Osteoblast (primary cell): ENCODE measurements around the gene COL16A1. TPM values are rescaled to one million over a fixed set of nuclear protein-coding genes. Genes with fewer than 3 reads are reported as not detected.

Experiments used
- DNase-seq: peaks from one replicate; pipeline ENCODE4 v3.0.0; 2011; ENCODE audit warnings: low spot score, mixed read lengths; ENCODE audit not compliant: insufficient read length; ENCODE audit errors: missing footprints
- H2AFZ ChIP-seq: 2 replicates; pipeline ENCODE4 v1.6.0; 2011; ENCODE audit warnings: mild to moderate bottlenecking, low read length
- H3K27ac ChIP-seq: 2 replicates; pipeline ENCODE4 v1.5.1; 2011; ENCODE audit warnings: mild to moderate bottlenecking, low read depth, low read length, moderate library complexity
- H3K27me3 ChIP-seq: 2 replicates; pipeline ENCODE4 v1.6.0; 2012; ENCODE audit warnings: mild to moderate bottlenecking, control low read depth, inconsistent platforms, low read length, moderate library complexity; ENCODE audit not compliant: insufficient read depth
- H3K36me3 ChIP-seq: 2 replicates; pipeline ENCODE4 v1.5.1; 2011; ENCODE audit warnings: mild to moderate bottlenecking, low read length, control low read depth, moderate library complexity; ENCODE audit not compliant: insufficient read depth
- H3K4me1 ChIP-seq: 2 replicates; pipeline ENCODE4 v1.5.1; 2011; ENCODE audit warnings: mild to moderate bottlenecking, low read length, control low read depth, moderate library complexity; ENCODE audit not compliant: insufficient read depth
- H3K4me2 ChIP-seq: 2 replicates; pipeline ENCODE4 v1.6.0; 2011; ENCODE audit warnings: mild to moderate bottlenecking, low read length; ENCODE audit not compliant: insufficient read depth
- H3K4me3 ChIP-seq: fragments of 200-600 bp; sonication (generic); 3 replicates; pipeline ENCODE4 v1.5.1; 2012; ENCODE audit warnings: mild to moderate bottlenecking, low read length, inconsistent platforms; ENCODE audit not compliant: insufficient read depth
- H3K79me2 ChIP-seq: 2 replicates; pipeline ENCODE4 v1.6.0; 2012; ENCODE audit warnings: mild to moderate bottlenecking, low read length, control low read depth, inconsistent platforms; ENCODE audit not compliant: insufficient read depth
- H3K9me3 ChIP-seq: 2 replicates; pipeline ENCODE4 v1.5.1; 2011; ENCODE audit warnings: low read depth, low read length, control low read depth
- H4K20me1 ChIP-seq: 2 replicates; pipeline ENCODE4 v1.6.0; 2012; ENCODE audit warnings: mild to moderate bottlenecking, low read length, control low read depth; ENCODE audit not compliant: insufficient read depth
- total RNA-seq: library from RNA; depleted of rRNA; stranded (reverse); fragments of >200 nt; gene quantifications from 2 replicates; pipeline ENCODE4 v1.2.3, GENCODE V29; 2012
- TF ChIP-seq, protein P1 (sequence below): IDR thresholded peaks from 2 replicates; pipeline ENCODE4 v1.5.1; 2011; ENCODE audit warnings: mild to moderate bottlenecking, low read depth, low read length, moderate library complexity; ENCODE audit errors: extremely low read depth

The COL16A1 gene
- total RNA-seq, 1 donor: 197 TPM

DNA sequence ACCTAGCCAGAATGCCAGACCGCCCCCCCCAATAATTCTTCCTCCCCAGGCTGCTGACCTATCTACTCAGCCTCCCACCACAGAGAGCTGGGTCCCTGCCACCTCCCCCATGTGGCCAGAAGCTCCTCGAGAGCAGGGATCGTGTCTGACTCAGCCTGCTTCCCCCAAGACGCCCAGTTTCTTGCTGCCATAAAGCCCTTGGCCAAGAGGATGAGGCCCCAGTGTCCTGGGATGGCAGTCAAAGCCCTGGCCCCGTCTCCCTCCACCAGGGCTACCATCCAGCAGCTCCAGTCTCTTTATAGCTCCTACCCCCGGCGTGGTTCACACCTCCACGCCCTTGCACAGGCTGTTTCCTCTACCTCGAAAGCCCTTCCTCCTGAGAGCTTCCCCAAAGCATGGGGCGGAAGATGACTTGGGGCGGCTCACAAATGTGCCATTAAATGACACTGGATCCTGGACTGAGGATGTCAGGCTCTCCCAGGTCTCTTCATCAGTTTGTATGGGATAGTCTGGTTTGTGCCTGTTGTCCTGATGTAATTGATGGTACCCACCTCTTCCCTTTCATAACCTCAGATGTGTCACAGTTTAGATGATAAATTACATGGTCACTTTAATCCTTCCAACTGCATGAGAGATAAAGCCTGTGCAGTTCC lies 47.2 kb upstream of the COL16A1 start:
- no peak overlapping the region for H2AFZ ChIP-seq
- peak; percentile 99 for DNase-seq
- no peak overlapping the region for H3K27ac ChIP-seq
- H3K4me3 ChIP-seq: peak overlapping the region; percentile 10
- H3K79me2 ChIP-seq: no peaks in the 10 kb centered on the region
- peaks cover 37% of the 10 kb centered on the region for H4K20me1 ChIP-seq
- H3K36me3 ChIP-seq: no peaks in the 10 kb centered on the region
- TF ChIP-seq, protein P1, sequence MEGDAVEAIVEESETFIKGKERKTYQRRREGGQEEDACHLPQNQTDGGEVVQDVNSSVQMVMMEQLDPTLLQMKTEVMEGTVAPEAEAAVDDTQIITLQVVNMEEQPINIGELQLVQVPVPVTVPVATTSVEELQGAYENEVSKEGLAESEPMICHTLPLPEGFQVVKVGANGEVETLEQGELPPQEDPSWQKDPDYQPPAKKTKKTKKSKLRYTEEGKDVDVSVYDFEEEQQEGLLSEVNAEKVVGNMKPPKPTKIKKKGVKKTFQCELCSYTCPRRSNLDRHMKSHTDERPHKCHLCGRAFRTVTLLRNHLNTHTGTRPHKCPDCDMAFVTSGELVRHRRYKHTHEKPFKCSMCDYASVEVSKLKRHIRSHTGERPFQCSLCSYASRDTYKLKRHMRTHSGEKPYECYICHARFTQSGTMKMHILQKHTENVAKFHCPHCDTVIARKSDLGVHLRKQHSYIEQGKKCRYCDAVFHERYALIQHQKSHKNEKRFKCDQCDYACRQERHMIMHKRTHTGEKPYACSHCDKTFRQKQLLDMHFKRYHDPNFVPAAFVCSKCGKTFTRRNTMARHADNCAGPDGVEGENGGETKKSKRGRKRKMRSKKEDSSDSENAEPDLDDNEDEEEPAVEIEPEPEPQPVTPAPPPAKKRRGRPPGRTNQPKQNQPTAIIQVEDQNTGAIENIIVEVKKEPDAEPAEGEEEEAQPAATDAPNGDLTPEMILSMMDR: no peak
- H3K4me2 ChIP-seq: peak overlapping the region; percentile 40
- H3K9me3 ChIP-seq: no peaks in the 10 kb centered on the region
- H3K4me1 ChIP-seq: peaks cover 23% of the 10 kb centered on the region
- no peaks in the 10 kb centered on the region for H3K27me3 ChIP-seq

DNA sequence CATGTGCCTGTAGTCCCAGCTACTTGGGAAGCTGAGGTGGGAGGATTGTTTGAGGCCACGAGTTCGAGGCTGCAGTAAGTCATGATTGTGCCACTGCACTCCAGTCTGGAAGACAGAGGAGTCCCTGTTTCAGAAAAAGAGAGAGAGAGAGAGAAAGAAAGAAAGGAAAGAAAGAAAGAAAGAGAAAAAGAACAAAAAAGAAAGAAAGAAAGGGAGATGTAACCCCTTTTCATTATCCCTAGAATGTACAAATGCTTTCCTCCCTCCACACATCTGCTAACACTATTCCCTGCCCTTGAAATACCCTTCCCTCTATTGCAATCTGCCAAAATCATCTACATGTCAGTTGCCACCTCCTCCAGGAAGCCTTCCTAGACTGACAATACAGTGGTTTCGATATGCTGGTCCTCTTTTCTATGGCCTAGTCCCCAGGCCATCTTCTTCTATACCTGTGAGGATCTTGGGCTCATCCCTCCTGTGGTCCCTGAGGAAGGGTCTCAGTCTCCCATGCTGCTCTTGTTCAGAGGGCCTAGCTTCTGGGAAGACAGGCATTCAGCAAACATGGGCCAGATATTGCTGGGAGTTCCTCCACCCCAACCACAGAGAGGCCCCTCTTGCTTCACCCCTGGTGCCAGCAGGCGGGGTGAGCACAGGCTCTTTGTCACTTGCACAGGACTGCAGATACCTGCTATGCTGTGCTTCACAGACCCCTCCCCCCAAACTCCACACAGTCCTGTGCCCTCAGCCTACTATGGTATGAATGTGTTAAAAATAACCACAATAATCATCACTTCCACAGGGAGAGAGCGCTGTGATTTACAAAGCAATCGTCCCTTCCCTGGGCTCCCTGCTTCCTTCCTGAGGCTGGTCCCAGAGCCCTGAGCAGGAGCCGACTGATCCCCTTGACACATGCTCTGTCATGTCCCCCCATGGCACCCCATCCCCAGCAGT lies 46.2 kb upstream of the COL16A1 start:
- H3K27me3 ChIP-seq: no peaks in the 10 kb centered on the region
- H3K4me1 ChIP-seq: peaks cover 23% of the 10 kb centered on the region
- H3K36me3 ChIP-seq: no peaks in the 10 kb centered on the region
- no peak overlapping the region for H3K27ac ChIP-seq
- TF ChIP-seq, protein P1: no peak
- H3K4me2 ChIP-seq: peak overlapping the region; percentile 40
- no peaks in the 10 kb centered on the region for H3K9me3 ChIP-seq
- peaks cover 37% of the 10 kb centered on the region for H4K20me1 ChIP-seq
- no peak for DNase-seq
- peak overlapping the region; percentile 10 for H3K4me3 ChIP-seq
- H2AFZ ChIP-seq: no peak overlapping the region
- H3K79me2 ChIP-seq: no peaks in the 10 kb centered on the region

DNA sequence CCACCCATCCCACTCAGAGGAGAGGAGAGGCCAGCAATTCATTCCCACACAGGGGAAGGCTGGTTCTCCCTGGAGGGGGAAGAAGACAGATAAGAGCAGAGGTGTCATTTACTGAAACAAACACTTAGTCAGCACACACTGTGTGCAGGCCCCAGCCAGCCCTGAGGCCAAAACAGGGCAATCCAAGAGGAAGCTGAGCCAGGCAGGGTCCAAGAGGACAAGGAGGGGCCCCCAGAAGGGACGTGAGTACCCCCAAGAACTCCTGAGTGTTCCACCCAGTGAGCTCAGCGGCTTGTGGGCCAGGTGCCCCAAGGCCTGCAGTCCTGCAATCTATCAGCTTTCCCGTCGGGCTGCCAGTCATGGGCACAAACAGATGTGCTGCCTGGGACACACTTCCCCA lies 44.5 kb upstream of the COL16A1 start:
- Histone ChIP-seq H3K9me3 (no peaks in the 10 kb centered on the region), H3K27me3 (no peaks in the 10 kb centered on the region), H4K20me1 (peaks cover 34% of the 10 kb centered on the region), H3K4me3 (no peak overlapping the region), H3K27ac (no peak overlapping the region), H3K79me2 (no peaks in the 10 kb centered on the region), H3K4me1 (peaks cover 16% of the 10 kb centered on the region), H2AFZ (no peak overlapping the region), H3K4me2 (no peak overlapping the region), H3K36me3 (no peaks in the 10 kb centered on the region)
- TF ChIP-seq, protein P1: no peak
- DNase-seq: no peak

DNA sequence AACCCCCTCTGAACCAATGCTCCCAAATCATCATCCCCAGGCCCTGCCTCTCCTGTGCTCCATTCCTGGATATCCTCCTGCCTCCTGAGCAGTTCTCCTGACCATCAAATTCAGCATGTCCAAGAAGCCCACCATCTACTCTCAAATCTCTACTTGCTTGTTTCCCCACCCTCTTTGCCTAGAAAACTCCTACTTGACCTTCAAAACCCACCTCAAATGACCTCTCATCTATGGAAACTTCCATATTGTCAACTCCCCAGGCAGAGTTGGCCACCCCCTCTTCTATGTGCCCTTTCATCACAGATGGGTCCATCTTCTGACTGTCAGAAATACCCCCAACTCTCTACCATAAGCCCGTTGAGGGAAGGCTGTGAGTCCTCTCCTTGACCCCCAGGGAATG lies 43.5 kb upstream of the COL16A1 start:
- Histone ChIP-seq H3K4me3 (no peak overlapping the region), H3K27me3 (no peaks in the 10 kb centered on the region), H3K9me3 (no peaks in the 10 kb centered on the region), H3K4me1 (peaks cover 16% of the 10 kb centered on the region), H3K79me2 (no peaks in the 10 kb centered on the region), H2AFZ (no peak overlapping the region), H3K27ac (no peak overlapping the region), H3K36me3 (no peaks in the 10 kb centered on the region), H4K20me1 (peaks cover 32% of the 10 kb centered on the region), H3K4me2 (no peak overlapping the region)
- no peak for DNase-seq
- TF ChIP-seq, protein P1: no peak
